GM12872 (cell line): ENCODE results near the gene STH.

Source experiments
- TF ChIP-seq, protein P1 (sequence below): IDR thresholded peaks from 3 replicates; pipeline ENCODE4 v1.5.1; 2011; ENCODE audit warnings: low read depth, mild to moderate bottlenecking, low read length, moderate library complexity; ENCODE audit not compliant: insufficient read depth

The STH gene

DNA sequence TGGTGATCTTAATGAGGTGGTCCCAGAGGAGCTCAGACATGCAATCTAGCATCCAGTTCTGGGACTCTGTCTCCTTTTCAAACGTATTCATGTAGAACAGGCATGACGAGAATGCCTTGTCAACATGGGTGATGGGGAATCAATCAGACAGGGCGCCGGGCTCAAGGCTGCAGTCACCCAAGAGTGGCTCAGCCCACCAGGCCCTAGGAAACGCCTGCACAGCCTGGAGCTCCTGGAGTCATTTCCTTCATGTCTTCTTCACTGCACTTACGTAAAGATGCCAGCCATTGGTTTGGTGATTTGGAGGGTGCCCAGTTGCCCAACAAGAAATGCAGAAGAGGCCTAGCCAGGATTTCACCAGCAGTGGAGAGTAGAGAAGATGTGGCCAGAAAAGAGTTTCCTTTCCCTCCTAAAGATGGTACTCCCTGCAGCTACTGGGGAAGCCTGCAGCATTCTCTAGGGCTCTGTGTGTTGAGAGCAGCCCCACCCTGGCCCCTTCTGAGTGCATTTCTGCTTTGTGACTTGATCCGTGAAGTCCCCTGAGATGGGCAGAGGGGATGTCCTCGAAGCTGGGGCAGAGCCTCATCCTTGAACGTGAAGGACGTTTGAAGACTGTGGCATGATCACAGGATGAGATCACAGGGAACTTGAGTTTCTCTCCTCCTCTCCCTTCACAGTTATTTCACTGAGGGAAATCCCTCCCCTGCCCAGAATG, 24.0 kb upstream of the STH start:
- TF ChIP-seq, protein P1, sequence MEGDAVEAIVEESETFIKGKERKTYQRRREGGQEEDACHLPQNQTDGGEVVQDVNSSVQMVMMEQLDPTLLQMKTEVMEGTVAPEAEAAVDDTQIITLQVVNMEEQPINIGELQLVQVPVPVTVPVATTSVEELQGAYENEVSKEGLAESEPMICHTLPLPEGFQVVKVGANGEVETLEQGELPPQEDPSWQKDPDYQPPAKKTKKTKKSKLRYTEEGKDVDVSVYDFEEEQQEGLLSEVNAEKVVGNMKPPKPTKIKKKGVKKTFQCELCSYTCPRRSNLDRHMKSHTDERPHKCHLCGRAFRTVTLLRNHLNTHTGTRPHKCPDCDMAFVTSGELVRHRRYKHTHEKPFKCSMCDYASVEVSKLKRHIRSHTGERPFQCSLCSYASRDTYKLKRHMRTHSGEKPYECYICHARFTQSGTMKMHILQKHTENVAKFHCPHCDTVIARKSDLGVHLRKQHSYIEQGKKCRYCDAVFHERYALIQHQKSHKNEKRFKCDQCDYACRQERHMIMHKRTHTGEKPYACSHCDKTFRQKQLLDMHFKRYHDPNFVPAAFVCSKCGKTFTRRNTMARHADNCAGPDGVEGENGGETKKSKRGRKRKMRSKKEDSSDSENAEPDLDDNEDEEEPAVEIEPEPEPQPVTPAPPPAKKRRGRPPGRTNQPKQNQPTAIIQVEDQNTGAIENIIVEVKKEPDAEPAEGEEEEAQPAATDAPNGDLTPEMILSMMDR: no peak

- TF ChIP-seq, protein P1: no peak
Observed at GRCh38 chr17:45975640-45976295, 23.3 kb upstream of the STH start.

DNA sequence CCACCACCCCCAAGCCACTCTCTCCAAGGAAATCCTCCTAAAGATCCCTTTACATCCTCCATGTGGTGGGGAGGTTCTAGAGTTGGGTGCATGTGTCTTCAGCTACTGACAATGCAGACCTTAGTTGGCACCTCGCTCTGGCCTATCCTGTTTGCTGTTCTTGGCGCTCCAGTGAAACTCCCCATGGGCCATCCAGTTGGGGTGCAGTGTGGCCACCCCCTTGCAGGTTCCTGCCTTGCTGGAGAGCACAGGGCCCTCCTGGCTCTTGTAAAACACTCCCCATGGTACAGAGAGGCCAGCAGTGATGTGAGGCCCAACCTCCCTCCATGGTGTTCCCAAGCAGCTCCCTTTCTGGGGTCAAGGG, 22.7 kb upstream of the STH start:
- TF ChIP-seq, protein P1: no peak

DNA sequence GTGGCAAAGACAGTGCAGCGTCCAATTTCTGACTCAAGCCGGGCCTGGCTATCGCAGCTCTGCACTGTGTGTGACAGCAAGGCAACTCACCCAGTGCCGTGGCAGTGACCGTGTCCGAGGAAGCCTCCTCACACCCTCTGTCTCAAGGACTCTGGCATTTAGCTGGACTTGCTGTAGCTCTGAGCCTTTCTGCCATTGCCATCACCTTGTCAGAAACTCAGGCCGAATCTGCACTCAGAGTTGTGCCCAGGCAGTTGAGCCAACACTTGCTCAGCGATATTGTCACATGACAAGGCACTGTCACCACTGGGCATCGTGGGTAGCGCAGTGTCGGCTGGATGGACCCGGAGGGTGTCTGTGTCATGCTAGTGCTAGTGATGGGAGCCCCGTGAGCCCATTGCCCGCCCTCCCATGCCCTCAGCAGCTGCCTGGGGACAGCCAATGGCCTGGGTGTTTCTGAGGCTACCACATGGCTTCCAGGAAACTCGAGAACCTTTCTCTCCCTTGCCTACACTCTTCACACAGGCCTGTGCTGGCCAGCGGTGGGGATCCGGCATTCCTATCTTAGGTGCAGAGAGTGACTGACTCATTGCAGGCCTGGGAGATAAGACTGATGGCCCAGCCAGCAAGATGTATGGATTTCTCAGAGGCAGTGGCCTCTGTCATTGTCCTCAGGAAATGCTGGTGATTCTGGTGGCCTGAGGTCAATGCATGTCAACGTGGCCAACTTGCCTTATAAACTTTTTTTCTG, 22.1 kb upstream of the STH start:
- TF ChIP-seq, protein P1: no peak

DNA sequence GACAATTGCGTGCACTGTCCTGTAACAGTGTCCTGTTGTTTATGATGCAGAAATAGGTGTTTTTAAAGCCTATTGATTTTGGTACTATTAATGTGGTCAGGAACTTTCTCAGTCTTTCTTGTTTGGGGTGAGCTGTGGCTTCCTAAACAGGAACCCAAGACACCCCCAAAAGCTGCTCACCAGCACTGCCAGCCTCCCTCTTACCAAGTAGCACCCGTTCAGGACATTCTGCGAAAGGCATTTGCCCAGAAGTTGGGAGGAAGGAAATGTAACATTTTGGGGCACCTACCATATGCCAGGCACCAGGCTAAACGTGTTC, 21.6 kb upstream of the STH start:
- TF ChIP-seq, protein P1: no peak

- TF ChIP-seq, protein P1: no peak
Observed at GRCh38 chr17:45977976-45978626, 20.9 kb upstream of the STH start.

GRCh38 chr17:45979137-45979536, 19.9 kb upstream of the STH start:
- TF ChIP-seq, protein P1: no peak
